GM19328 (cell line): ENCODE measurements around the gene PTPRD.

Experiments used
- ATAC-seq: cut with Tn5 transposase; IDR thresholded peaks from one replicate; pipeline ENCODE4 v1.9.1; 2021; ENCODE audit warnings: mild to moderate bottlenecking, moderate library complexity; ENCODE audit not compliant: unreplicated experiment

The PTPRD gene

DNA sequence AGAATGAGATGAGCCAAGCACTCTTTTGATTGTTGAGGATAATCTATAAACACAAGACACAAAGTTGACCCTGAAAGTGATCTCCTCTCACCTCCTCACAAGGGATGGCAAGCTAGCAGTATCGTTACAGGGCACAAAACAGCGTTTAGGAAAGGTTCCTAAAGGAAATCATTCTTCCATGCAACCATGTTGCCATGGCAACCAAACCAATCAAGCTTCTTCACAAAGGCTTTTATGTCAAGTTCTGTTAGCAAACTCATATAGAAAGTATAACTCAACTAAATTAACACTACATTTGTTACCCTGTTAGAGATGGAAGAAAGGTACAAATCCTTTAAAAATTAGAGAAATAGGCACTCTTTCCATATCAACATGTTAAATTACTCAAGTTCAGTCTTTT, 1796.4 kb downstream of the PTPRD start:
- no peak for ATAC-seq

DNA sequence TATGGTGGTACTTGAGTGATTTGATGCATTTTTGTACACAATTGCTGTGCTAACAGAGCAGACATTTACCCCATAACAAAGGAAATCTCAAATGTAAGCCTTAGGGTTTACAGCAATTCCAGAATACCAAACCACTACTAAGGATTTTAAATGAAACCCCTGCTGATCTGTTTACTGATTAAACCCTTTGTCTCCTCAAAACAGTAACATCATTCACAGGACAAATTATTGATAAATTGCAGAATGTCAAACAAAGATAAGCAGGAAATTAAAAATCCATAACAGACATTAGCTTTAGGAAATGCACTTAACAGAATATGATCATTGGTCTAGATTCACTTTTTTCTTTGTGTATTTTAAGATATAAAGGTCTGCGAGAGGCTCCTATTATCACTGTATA, 1796.9 kb downstream of the PTPRD start:
- no peak for ATAC-seq

DNA sequence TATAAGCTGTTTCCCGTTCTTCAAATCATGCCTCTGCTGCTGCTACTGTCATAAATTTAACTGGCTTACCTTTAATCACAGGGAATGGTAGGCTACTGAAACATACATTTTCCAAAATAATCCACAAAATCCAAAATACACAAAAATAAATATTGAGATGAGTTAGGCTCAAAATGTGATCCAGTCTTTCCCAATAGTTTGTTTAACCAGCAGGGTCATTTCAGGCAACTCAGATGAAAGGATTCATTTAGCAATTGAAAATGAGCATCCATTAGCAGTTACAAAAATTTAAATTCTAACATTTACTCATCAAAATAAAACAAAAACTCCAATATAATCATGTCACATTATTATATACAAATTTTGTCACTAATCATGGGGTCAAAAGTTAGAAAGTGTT, 1797.6 kb downstream of the PTPRD start:
- no peak for ATAC-seq

DNA sequence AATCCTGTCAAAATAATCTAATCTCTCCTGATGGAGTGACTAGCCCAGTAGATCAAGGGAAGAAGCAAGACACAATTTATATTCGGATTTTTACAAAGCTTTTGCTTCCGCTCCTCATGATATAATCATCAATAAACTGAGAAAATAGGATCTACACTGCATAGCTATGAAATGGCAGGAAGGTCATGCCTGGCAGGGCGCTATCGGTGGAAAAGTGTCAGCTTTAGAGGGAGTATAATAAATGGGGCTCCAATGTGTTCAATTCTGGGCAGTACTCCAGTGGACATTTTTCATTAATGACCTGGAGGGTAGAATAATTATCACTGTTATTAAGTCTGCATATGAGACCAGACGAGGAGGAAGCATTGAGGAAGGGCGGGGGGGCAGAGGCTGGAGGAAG, 1799.9 kb downstream of the PTPRD start:
- ATAC-seq: no peak

DNA sequence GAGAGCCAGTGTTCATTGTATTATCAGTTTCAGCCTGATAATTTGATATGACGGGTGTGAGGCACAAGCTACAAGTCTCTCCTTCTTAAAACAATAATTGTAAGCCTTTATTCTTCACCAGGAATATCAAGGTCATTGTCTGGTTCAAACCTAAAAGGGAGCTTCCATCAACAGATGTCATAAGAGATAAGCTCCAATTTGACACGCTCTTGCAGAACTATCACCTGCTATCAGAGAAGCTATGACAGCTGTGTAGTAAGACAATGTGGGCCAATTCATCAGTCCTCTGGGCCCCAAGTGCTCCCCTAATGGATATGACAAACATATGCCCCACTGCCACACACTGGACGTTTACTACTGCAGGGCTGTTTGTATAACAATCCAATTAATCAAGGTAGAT, 1803.1 kb downstream of the PTPRD start:
- ATAC-seq: no peak

DNA sequence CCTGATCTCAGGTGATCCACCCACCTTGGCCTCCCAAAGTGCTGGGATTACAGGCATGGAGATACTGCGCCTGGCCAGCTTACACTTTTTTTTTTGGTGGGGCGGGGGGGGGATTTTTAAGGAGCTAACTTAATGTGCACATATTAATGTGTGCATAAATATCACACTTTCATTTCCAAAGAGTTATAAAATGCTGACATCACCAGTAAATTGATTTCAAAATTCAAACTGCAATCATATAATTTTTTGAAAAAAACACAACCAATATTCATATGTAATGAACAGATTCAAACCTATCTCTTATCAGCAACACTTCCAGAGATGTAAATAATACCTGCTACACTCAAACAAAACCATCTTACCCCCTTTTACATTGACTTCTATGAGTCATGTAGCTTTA, 1806.7 kb downstream of the PTPRD start:
- ATAC-seq: no peak

DNA sequence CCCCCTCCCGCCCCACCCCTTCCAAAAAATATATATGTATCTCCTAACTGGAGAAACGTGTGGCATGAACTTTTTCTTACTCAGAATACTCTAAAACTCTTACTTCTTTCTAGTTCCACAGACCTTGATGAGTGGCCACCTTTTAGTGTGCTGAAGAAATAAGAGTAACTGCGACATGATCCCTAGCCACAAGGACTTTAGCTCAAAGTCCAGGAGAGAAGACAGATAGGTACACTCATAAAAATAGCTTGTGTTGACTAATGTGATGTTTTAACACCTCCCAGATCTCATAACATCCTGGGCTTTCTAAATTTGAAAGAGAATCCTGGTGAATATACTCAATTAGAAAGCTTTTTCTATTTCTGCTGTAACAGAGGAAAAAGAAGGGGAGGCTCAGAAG, 1808.2 kb downstream of the PTPRD start:
- ATAC-seq: no peak

DNA sequence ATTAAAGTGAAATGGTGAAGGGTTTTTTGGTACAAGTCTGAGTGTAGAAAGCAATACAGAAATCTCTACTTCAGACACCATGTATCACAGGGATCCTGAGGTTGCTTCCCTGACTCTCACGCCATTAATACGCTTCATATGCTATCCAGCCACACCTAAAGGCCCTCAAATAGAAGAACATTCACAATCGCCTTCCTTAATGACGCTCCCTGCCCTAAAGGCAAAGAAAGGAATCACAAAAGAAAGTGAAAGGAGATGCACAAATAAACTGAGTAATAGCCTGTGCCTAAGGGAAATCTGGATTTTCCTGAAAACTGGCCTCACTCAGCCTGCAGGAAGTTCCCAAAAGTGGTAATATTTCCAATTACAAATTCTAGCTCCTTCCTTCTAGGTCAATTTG, 1810.6 kb downstream of the PTPRD start:
- ATAC-seq: no peak

DNA sequence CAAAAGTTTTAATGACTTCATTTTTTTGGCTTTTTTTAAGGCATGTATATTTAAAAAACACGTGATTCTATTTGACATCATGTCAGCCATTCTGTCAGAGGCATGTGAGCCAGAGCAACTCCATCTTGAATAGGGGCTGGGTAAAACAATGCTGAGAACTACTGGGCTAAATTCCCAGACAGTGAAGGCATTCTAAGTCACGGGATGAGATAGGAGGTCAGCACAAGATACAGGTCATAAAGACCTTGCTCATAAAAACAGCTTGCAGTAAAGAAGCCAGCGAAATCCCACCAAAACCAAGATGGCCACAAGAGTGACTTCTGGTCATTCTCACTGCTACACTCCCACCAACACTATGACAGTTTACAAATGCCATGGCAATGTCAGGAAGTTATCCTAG, 1812.6 kb downstream of the PTPRD start:
- ATAC-seq: no peak

DNA sequence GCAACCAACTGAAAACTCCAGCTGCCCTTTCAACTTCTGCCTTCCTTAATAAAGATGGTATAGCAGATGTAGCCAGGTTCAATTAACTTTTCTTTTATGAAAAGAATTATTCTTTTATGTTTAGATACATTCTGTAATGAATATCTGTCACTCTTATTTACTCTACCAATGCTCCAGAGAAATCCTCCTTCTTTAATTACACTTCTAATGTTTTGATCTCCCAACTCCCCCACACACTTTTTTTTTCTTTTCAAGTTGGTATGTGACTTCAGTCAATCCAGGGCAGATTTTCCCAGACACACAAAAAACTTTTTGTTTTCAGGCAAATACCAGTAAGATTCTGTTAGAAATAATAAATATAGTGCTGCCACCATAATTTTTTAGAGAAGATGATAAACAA, 1813.2 kb downstream of the PTPRD start:
- ATAC-seq: no peak

DNA sequence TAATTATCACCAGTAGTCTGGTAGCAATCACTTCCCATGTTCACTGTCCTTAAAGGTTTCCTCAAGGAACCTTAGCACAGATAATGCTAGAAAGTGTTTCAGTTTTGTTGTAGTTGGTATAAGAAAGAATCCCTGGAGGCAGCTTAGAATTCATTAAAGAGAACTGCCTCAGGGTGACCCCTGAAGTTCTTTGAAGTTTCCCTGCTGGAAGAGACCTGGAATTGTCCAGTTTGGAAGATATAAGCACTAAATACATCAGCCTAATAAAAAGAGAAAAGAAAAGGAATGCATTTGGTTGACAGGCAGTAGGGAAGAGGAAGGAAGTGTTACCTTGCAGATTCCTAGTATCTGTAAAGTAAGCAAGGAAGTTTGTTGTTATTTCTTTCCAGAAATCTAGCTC, 1813.6 kb downstream of the PTPRD start:
- ATAC-seq: no peak

DNA sequence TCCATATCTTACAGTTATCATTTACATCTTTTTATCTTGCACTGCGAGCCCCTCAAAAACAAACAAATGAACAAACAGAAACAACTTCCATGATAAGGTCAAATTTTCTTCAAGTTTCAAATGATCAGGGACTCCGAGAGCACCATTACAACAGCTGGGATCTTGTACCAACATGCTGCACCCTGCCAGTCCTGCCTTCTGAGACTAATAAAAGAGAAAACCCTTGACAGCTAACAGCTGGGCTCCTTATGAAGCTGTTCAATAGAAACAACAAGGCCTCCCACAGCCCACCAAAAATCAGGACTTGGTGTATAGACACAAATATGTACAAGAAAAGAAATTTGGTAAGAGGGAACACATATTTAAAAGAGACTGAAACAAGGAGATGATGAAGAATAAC, 1828.0 kb downstream of the PTPRD start:
- ATAC-seq: no peak

DNA sequence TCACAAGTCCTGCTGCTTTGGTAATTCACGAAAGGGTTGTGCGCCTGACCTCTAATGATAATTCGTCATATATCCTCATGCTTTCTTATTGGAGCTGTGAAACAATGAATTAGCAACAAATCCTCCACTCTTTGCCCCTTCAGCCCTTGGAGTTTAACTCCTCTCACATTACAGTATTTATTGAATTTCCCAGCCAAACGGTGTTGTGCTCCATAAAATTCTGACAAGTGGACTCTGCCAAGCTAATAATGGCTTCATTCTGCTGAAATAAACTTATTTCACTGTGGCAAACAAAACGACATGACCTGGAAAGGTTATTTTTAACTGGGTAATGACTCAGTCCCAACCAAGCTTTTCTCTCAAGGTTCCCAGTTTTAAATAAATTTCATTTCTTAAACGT, 1828.9 kb downstream of the PTPRD start:
- no peak for ATAC-seq

DNA sequence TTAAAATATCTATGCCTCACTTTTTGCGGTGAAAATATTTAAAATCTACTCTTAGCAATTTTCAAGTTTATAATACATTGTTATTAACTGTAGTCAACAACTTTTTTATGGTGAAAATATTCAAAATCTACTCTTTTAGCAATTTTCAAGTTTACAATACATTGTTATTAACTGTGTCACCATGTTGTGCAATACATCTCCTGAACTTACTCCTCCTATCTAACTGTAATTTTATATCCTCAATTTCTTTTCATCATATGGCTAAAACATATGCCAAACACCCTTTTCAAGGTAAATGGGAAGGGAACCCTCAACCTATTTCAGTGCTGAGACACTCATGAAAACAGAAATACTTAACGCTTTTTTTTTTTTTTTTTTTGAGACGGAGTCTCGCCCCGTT, 1830.6 kb downstream of the PTPRD start:
- no peak for ATAC-seq

DNA sequence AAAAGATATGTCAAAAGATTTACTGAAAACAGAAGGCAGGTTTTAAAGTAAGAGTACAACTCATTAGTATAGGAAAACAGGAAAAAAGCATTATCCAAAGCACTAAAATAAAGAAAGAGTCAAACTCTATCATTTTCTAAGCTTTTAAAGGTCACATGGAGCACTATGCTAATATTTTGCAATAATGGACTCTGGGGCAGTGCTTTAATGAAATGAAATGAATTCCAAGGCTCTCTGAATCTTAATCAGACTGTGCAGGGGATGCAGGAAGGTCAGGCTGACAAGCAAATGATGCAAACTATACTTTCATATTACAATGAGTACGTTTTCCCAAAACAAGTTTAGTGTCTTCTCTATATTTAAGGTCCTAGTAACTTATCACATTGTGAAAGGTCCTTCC, 1831.3 kb downstream of the PTPRD start:
- no peak for ATAC-seq

DNA sequence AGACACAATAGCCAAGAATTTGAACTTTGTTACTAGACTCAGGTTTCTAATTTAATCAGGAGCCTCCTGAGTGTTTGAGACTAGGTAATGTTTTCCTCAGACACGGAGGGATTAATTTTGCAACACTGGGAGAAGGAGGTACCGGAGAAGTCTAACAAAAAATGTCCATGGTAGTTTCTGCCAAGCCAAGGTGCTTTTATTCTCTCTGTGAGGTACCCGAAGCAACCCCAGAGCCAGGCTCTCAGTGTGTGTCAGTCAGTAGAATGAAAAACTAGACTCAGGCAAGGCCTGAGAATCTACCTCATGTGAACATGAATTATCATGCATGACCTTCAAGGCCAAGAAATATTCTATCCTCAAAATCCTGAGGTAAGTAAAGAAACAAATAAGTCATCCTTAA, 1832.4 kb downstream of the PTPRD start:
- no peak for ATAC-seq

DNA sequence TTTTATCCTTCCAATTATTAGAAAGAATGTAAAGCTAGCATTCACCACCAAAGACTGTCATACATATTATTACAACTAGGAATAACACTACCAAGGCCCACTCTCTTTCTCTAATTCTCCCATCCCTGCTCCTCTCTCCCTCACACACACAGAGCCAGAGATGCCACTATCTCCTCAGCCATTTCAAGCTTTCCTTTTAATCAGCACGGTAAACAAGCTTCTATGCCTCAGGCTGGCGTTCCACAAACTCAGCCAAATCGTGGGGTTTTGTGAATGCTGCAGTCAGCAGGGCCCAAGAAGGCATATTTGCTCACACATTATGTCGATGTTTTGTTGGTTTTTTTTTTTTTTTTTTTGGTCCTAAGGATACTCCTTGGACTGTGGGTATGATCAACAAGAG, 1833.3 kb downstream of the PTPRD start:
- no peak for ATAC-seq

DNA sequence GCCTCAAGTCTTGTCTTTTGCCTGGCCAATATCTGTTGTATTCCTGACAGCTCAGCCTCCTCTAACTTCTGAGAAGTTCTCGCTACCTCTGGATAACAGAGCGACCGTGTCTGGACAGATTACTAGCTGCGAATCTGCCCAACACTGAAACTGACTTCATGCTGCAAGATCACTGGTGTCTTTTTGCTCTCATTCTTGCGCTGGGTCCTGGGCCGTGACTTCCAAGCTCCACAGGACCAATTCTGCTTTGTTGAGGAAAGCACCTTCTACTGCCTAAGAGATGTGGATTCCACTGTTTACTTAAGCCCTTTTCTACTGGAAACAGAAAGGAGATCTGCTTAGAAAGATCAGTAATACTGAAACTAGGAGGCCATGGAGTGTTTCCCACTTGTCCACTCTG, 1834.4 kb downstream of the PTPRD start:
- ATAC-seq: no peak

DNA sequence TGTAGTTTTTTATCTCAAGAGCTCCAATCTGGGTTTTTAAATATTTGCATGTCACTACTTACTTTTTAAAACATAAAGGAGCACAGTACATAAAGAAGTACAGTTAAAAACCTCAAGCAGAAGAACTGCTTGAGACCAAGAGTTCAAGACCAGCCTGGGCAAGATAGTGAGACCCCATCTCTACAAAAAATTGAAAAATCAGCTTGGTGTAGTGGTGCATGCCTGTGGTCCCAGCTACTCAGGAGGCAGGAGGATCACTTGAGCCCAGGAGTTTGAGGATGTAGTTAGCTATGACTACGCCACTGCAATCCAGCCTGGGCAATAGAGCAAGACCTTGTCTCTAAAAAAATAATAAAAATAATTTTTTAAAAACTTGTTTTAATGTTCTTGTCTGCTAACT, 1840.5 kb downstream of the PTPRD start:
- no peak for ATAC-seq

DNA sequence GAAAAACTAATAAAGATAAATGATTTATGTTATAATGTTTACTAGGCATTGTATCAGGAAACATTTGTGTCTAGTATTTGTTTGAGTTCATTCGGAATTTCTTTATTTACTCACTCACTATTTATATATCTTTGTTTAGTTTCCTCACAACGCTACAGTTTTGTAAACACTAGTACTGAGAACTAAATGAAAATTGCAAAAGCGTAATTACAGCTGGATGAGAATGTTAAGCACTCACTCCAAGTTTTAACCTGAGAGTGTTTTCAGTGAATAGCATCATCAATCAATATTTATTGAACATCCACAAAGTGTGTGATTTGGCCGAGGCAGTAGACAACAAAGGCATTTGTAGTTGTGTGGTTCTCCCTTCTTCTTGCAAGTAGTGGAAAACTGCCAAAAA, 1843.6 kb downstream of the PTPRD start:
- no peak for ATAC-seq

DNA sequence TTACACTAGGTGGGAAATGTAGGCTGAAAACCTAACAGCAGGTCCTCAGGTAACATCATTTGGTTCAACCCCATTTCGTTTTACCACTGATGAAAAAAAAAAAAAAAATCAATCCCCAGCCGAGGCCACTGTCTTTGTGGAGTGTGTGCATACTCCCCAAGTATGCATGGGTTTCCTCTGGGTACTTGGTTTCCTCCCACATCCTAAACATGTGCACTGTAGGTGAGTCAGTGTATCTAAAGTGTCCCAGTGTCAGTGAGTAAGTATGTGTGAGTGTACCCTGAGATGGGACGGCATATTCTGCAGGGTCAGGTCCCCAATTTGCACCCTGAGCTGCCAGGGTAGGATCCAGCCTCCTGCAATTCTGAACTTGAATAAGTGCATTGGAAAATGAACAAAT, 1846.7 kb downstream of the PTPRD start:
- ATAC-seq: no peak

DNA sequence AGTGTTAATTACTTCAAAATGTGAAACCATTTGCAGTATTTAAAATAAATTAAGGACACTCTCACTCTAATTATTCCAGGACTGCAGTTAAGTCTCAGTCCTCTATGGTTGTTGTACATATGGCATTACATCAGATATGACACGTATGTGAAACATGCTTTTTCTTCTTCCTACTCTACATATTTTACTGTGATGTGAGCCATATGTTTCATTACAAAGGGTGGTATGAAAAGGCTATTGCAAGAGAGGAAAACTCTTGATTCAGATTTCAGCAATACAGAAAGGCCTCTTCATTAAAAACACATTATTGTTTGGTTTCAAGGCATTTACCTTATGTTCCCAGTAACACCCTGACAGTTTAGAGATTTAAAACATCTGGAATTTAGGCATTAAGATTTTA, 1848.8 kb downstream of the PTPRD start:
- ATAC-seq: no peak

DNA sequence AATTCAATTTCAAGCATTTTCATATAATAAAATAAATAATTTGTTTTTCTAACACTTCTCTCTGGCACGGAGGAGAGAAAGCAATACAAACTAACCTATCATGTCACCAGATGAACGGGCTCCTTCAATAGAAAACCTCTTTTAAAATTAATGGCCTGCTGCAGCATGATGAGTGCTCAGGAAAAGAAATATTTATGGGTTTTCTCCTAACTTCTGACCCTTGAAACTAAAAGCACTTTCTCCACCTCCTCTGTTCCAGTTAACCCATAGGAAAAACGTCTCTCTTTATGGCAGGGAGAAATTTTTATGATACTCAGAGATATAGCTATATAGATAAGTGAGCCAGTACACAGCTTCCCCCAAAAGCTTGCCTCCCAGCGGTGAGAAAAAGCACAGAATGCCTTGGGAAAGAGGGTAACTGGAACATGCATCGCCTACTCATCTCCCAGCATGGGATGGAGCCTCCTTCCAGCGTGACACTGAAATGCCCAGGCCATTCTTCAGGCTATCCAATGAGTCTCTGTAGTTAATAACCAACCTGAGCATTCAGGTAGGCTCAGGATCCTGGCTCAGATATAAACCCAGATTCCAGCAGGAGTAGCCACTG, 1850.2 kb downstream of the PTPRD start:
- ATAC-seq: no peak
